ENCODE data around the gene ACO1.
A peak's percentile ranks its signal among the peaks of the same experiment; 100 is the strongest.
"Not testable (repeated sequence)": the region's sequence is repeated elsewhere in the genome, so short reads cannot be mapped to it uniquely, and the experiment has no call there.

The ACO1 gene

GRCh38 chr9:32384364-32385151, at the start of gene ACO1:
Gene ACO1, plus strand, starts transcription at chr9:32384643. Its CDS starts 20,864 bp downstream, at chr9:32405507.
- DNase-seq: peak; percentile 81

DNA sequence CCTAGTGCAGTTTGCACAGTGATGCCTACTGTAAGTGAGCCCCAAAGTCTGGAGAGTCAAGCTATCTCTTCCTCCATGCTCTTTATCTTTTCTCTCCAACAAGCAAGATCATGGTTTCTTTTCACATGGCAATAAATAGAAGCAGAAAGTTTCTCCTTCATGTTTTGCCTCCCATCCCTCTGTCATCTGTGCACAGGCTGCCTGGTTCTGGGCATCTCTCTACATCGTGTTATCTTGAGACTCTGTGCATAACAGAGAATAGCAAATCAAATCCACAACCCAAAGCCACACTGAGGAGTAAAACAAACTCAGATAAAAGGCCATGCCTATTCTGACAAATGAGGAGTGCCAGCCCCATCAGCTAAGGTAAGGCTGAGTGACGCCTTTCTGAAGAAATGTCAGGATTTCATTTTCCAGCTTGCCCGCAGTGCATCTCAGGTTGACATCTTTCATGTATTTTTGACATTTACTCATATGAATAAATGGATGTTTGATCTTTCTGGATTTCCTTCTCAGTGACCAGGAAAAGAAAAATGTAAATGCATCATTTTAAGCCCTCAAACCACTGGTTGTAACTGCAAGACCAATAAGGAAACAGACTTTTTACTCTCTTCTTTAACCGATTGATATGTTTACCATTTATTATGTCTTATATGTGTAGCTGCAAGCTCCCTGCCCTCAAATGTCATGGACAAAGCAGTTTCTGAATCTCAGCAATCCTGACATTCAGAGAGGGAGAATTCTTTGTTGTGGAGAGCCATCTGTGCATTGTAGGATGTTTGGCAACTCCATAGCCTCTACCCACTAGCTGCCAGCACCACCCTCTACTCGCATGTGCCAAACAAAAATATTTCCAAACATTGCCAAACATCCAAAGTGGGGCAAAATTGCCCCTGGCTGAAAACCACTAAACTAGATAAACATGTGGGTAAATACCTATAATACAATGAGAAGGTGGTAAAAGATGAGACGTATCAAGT, 49.2 kb upstream of the ACO1 start:
- no peak for DNase-seq

- no peak for DNase-seq
Measured at GRCh38 chr9:32339424-32339823, 45.0 kb upstream of the ACO1 start.

- DNase-seq: no peak
Measured at GRCh38 chr9:32340361-32340760, 44.1 kb upstream of the ACO1 start.

- no peak for DNase-seq
Measured at GRCh38 chr9:32344551-32345182, 39.8 kb upstream of the ACO1 start.

- DNase-seq: no peak
Measured at GRCh38 chr9:32345243-32345642, 39.2 kb upstream of the ACO1 start.

GRCh38 chr9:32347571-32347970, 36.9 kb upstream of the ACO1 start:
- no peak for DNase-seq

DNA sequence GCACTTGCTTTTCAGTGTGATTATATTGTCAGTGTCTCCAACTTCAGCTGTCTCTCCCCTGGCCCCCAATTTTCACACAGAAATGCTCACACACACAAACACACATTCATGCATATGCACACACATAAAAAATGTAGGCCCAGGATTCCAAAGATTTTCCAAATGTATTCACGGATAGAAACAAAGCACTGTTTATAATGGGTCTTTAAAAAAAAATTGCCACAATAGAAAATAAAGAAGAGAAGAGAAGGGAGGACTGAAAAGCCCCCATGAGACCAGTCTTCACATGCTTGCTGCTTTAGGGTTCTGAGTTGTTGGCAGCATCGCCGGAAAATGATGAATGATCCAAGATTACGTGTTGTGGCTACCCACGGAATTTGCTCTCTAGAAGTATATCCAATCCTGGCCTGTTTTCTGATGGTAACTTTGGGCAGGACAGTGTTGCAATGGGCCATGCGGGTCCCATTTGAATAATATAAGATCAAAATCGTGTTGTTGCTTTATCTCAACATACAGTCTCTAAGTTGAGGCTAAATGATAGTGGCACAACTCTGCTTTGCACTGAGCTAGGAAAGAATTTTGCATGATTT, 36.2 kb upstream of the ACO1 start:
- no peak for DNase-seq

DNA sequence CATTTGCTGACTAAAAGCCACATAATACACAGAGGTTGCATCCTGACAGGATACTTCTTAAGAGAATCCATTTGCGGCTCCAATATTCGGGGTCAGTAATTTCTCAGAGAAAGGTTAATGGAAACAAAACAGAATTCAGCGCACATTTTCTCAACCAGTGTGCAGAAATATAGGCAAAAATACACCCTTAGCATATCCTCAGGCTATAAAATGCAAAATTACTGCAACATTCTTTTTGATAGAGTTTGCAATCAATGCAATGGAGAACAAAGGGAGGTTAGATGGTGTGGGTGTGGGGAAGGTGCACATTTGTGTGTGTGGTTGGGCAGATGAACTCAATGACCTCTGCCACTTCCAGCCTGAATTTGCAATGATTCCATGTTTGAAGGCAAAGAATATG, 35.4 kb upstream of the ACO1 start:
- DNase-seq: no peak

GRCh38 chr9:32350682-32351081, 33.8 kb upstream of the ACO1 start:
- DNase-seq: no peak

- no peak for DNase-seq
Measured at GRCh38 chr9:32351845-32352244, 32.6 kb upstream of the ACO1 start.

DNA sequence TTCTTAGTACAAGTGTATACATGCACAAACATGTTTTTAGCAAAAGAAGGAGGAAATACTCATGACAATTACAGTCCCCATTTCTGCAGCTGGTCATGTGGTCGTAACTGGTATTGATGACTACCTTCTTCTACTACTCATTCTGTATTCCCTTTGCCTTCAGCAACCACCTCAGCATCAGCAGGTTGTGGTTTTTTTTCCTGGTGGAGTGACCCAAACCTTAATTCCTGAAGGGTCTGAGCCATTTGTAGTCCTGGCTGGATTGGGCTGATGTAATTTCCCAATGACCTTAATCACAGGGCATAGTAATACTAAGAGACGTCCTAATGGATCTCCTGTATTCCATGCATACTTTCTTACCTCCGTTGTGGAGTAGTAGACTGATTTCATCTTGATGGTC, 31.0 kb upstream of the ACO1 start:
- not testable (repeated sequence) for DNase-seq

DNA sequence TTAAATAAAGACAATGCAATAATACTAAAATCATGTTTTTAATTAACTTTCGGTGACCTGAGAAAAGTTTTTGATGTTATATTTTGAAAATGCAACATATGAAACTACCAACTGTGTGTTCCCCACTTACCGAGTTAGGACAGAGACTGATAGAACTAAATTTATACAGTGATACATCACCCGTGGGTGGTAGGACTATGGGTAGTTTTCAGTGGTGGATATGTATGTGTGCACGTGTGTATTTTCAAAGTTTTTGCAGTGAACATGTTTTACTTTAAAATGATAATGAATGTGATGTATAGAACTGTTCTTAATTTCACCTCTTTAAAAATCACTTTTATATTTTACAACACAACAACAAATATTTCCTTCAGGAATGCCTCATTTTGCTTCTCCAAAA, 25.0 kb upstream of the ACO1 start:
- DNase-seq: no peak

- DNase-seq: no peak
Measured at GRCh38 chr9:32360983-32361673, 23.3 kb upstream of the ACO1 start.

GRCh38 chr9:32371279-32371678, 13.2 kb upstream of the ACO1 start:
- no peak for DNase-seq

DNA sequence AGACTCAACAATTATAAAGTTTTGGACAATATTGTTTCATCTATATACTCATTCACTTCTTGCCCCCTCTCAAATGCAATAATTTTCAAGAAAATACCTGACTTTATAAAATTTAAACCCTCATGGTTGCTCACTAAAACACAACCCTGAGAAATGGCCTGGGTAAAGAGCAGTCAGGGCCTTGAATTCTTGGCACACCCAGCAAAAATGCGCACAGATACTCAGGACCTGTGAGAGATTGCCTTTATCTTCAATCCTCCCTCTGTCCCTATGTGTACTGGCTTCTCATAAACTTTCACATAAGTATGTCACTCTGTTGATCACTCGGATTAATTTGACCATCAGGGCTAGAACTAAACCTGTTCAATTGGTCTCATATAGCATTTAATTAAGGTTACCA, 12.8 kb upstream of the ACO1 start:
- DNase-seq: no peak

- no peak for DNase-seq
Measured at GRCh38 chr9:32376285-32376684, 8.2 kb upstream of the ACO1 start.

DNA sequence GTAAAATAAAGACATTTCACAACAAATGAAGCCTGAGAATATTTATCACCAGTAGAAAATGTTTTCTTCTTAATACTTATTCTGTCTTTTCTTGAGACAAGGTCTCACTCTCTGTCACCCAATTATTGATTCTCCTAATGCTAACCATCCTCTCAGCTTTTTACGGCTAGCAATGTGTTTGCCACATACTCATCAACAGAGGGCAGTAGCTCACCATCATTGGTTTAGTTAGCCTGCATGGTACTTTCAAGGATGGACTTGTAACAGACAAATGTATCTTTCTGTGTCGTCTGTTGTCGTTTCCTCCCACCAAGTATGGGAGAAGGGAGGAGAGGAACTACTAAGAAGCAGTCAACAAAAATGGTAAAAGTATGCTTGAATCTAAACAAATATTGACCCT, 5.9 kb upstream of the ACO1 start:
- no peak for DNase-seq

- no peak for DNase-seq
Measured at GRCh38 chr9:32378993-32379729, 5.3 kb upstream of the ACO1 start.

- no peak for DNase-seq
Measured at GRCh38 chr9:32380944-32381343, 3.5 kb upstream of the ACO1 start.

GRCh38 chr9:32382565-32383320, 1.7 kb upstream of the ACO1 start:
- no peak for DNase-seq

Measured in activated effector memory CD4-positive, alpha-beta T cell treated with Interleukin-2 at 50 U/mL for 16 hours (primary cell).